Right lung (tissue), 5 donors: ENCODE results near the gene ZNF429. TPM values are rescaled to one million over a fixed set of nuclear protein-coding genes. Genes with fewer than 3 reads are reported as not detected.
"Not testable (repeated sequence)": the region's sequence is repeated elsewhere in the genome, so short reads cannot be mapped to it uniquely, and the experiment has no call there.

Source experiments
- DNase-seq, 2 donors: peaks; one replicate each; pipeline ENCODE4 v3.0.0-alpha.2; 2013
- polyA plus RNA-seq, 5 donors: library from polyadenylated mRNA; unstranded; fragments of 120-200 nt; gene quantifications; one replicate each; pipeline versions ENCODE4 v1.2.1 to v1.2.3, GENCODE V29; 2013; ENCODE audit warnings: inconsistent platforms in 1 of 5, low replicate concordance in 1 of 5; ENCODE audit not compliant: insufficient read length in 5 of 5, insufficient read depth in 1 of 5

Gene ZNF429
- polyA plus RNA-seq, 5 donors, result 19.5 to 29.8 (median 27.6) TPM

GRCh38 chr19:21587549-21587948 lies 82.1 kb downstream of the ZNF429 start:
- DNase-seq, result no peak

- DNase-seq, result no peak
Observed at GRCh38 chr19:21588065-21588601, 82.7 kb downstream of the ZNF429 start.

GRCh38 chr19:21590867-21591266 lies 85.5 kb downstream of the ZNF429 start:
- DNase-seq, result no peak

- DNase-seq, result no peak
Observed at GRCh38 chr19:21593008-21593481, 87.6 kb downstream of the ZNF429 start.

GRCh38 chr19:21593502-21593901 lies 88.1 kb downstream of the ZNF429 start:
- no peak for DNase-seq

GRCh38 chr19:21593934-21594820 lies 88.8 kb downstream of the ZNF429 start:
- DNase-seq, result no peak

GRCh38 chr19:21595185-21595584 lies 89.8 kb downstream of the ZNF429 start:
- no peak for DNase-seq

GRCh38 chr19:21602082-21602658 lies 96.8 kb downstream of the ZNF429 start:
- no peak for DNase-seq

- not testable (repeated sequence) for DNase-seq
Observed at GRCh38 chr19:21602659-21603430, 97.4 kb downstream of the ZNF429 start.

- DNase-seq, result no peak
Observed at GRCh38 chr19:21603431-21604231, 98.2 kb downstream of the ZNF429 start.

GRCh38 chr19:21604351-21604926 lies 99.0 kb downstream of the ZNF429 start:
- peak; percentile 51 to 52 for DNase-seq

Other genes starting within 250 kb of the ZNF429 start
- 10 to 100 TPM; 13.6 to 28.8 (median 22.7) TPM for gene ZNF708, start 176.2 kb upstream of the ZNF429 start, polyA plus RNA-seq
- 10 to 100 TPM; 28.3 to 49.3 (median 40.4) TPM for gene ZNF738, start 146.6 kb upstream of the ZNF429 start, polyA plus RNA-seq
- gene ZNF493, start 108.5 kb upstream of the ZNF429 start, polyA plus RNA-seq, result 10 to 100 TPM; 23.1 to 79.5 (median 35.6) TPM